Activated naive CD4-positive, alpha-beta T cell treated with anti-CD3 and anti-CD28 coated beads for 36 hours (primary cell): Measurements from ENCODE around the gene FDX1. TPM values are rescaled to one million over a fixed set of nuclear protein-coding genes. Genes with fewer than 3 reads are reported as not detected.

Source experiments
- CTCF ChIA-PET: fragments of 350-600 bp; sonication (Branson Sonifier 250); formaldehyde crosslinking; loops from one replicate; lab custom pipeline; 2021; ENCODE audit warnings: antibody characterized with exemption; lab: Charles Lee
- DNase-seq: peaks from one replicate; pipeline ENCODE4 v3.0.0-alpha.2; 2020
- H3K27ac Mint-ChIP-seq: one replicate; pipeline ENCODE4 v1.8.0; 2021; ENCODE audit warnings: mild to moderate bottlenecking, mixed read lengths
- H3K27me3 Mint-ChIP-seq: one replicate; pipeline ENCODE4 v1.8.0; 2021; ENCODE audit warnings: low read depth, mixed read lengths
- H3K36me3 Mint-ChIP-seq: one replicate; pipeline ENCODE4 v1.8.0; 2021; ENCODE audit warnings: low read depth, mixed read lengths
- H3K4me1 Mint-ChIP-seq: one replicate; pipeline ENCODE4 v1.8.0; 2021; ENCODE audit warnings: low read depth, mixed read lengths
- H3K4me3 Mint-ChIP-seq: one replicate; pipeline ENCODE4 v1.8.0; 2021; ENCODE audit warnings: mild to moderate bottlenecking, moderate library complexity, mixed read lengths
- H3K9me3 Mint-ChIP-seq: one replicate; pipeline ENCODE4 v1.8.0; 2021; ENCODE audit warnings: mixed read lengths
- intact Hi-C: fragments of 100-400 bp; cut with micrococcal nuclease; formaldehyde crosslinking; loops from one replicate; pipeline ENCODE4 v1.15.1; 2023
- total RNA-seq, 2 experiments: library from RNA; stranded (reverse); gene quantifications; one replicate each; pipeline ENCODE4 v1.2.3, GENCODE V29; 2021

FDX1 gene
- total RNA-seq, 2 experiments from 2014 or later, result 12.3 to 13.4 TPM

GRCh38 chr11:110433393-110434333, 3.9 kb downstream of the FDX1 start:
- intact Hi-C loops, result loop anchor here (1.0 to 5.0 kb wide), 5 partner anchors 57 to 944 kb away; partner anchors contain the start of gene POU2AF1
- peaks cover 11% of the 10 kb centered on the region for H3K36me3 Mint-ChIP-seq
- no peak overlapping the region for H3K4me3 Mint-ChIP-seq
- H3K27ac Mint-ChIP-seq, result no peak overlapping the region
- no peak for DNase-seq
- H3K27me3 Mint-ChIP-seq, result no peaks in the 10 kb centered on the region
- no peaks in the 10 kb centered on the region for H3K9me3 Mint-ChIP-seq
- CTCF ChIA-PET, result interaction anchor here (0.6 to 4.0 kb wide), 19 partner anchors 11 to 797 kb away, joined by 3 to 19 read pairs (median 4); no protein-coding TSS in a partner anchor
- peaks cover 55% of the 10 kb centered on the region for H3K4me1 Mint-ChIP-seq

- peak; percentile 45 for DNase-seq
- Mint-ChIP-seq H3K27me3 (no peaks in the 10 kb centered on the region), H3K9me3 (no peaks in the 10 kb centered on the region), H3K4me1 (peaks cover 57% of the 10 kb centered on the region), H3K27ac (no peak overlapping the region), H3K36me3 (peaks cover 24% of the 10 kb centered on the region), H3K4me3 (no peak overlapping the region)
- CTCF ChIA-PET, result interaction anchor here (0.6 to 4.0 kb wide), 12 partner anchors 10 to 795 kb away, joined by 3 to 15 read pairs (median 4); no protein-coding TSS in a partner anchor
- intact Hi-C loops, result loop anchor here (5.0 kb wide), 1 partner anchor 942 kb away; the partner anchor contains the start of gene POU2AF1
Observed at GRCh38 chr11:110434952-110435779, 5.4 kb downstream of the FDX1 start.

- intact Hi-C loops, result no loop called here
- Mint-ChIP-seq H3K4me3 (no peak overlapping the region), H3K27ac (no peak overlapping the region), H3K4me1 (peaks cover 59% of the 10 kb centered on the region), H3K9me3 (no peaks in the 10 kb centered on the region), H3K27me3 (no peaks in the 10 kb centered on the region), H3K36me3 (peaks cover 32% of the 10 kb centered on the region)
- CTCF ChIA-PET, result interaction anchor here (0.7 to 4.0 kb wide), 8 partner anchors 9 to 794 kb away, joined by 3 to 15 read pairs (median 6); no protein-coding TSS in a partner anchor
- no peak for DNase-seq
Observed at GRCh38 chr11:110435780-110436717, 6.3 kb downstream of the FDX1 start.

- no peak overlapping the region for H3K4me3 Mint-ChIP-seq
- peaks cover 43% of the 10 kb centered on the region for H3K4me1 Mint-ChIP-seq
- H3K27me3 Mint-ChIP-seq, result no peaks in the 10 kb centered on the region
- intact Hi-C loops, result no loop called here
- CTCF ChIA-PET, result no interaction called here
- H3K36me3 Mint-ChIP-seq, result peaks cover 47% of the 10 kb centered on the region
- no peak for DNase-seq
- no peaks in the 10 kb centered on the region for H3K9me3 Mint-ChIP-seq
- no peak overlapping the region for H3K27ac Mint-ChIP-seq
Observed at GRCh38 chr11:110438017-110438416, 8.3 kb downstream of the FDX1 start.

- CTCF ChIA-PET, result interaction anchor here (0.7 to 3.0 kb wide), 7 partner anchors 9 to 785 kb away, joined by 3 to 14 read pairs (median 3); no protein-coding TSS in a partner anchor
Observed at GRCh38 chr11:110445437-110445836, 15.7 kb downstream of the FDX1 start.

GRCh38 chr11:110446061-110446460, 16.3 kb downstream of the FDX1 start:
- Mint-ChIP-seq H3K27me3 (no peaks in the 10 kb centered on the region), H3K36me3 (peaks cover 26% of the 10 kb centered on the region), H3K4me3 (no peak overlapping the region), H3K4me1 (peaks cover 11% of the 10 kb centered on the region), H3K9me3 (no peaks in the 10 kb centered on the region), H3K27ac (no peak overlapping the region)
- intact Hi-C loops, result no loop called here
- CTCF ChIA-PET, result interaction anchor here (0.7 to 3.0 kb wide), 7 partner anchors 8 to 784 kb away, joined by 3 to 14 read pairs (median 3); no protein-coding TSS in a partner anchor
- no peak for DNase-seq

More at GRCh38 chr11:110445437-110445836, 15.7 kb downstream of the FDX1 start:
- no peak overlapping the region for H3K27ac Mint-ChIP-seq
- H3K36me3 Mint-ChIP-seq, result peaks cover 33% of the 10 kb centered on the region
- intact Hi-C loops, result no loop called here
- no peaks in the 10 kb centered on the region for H3K9me3 Mint-ChIP-seq
- H3K27me3 Mint-ChIP-seq, result no peaks in the 10 kb centered on the region
- H3K4me3 Mint-ChIP-seq, result no peak overlapping the region
- H3K4me1 Mint-ChIP-seq, result peaks cover 12% of the 10 kb centered on the region
- DNase-seq, result no peak

- peaks cover 8% of the 10 kb centered on the region for H3K4me1 Mint-ChIP-seq
- H3K36me3 Mint-ChIP-seq, result peaks cover 23% of the 10 kb centered on the region
- DNase-seq, result no peak
- intact Hi-C loops, result no loop called here
- CTCF ChIA-PET, result interaction anchor here (1.3 to 2.5 kb wide), 2 partner anchors 8 to 15 kb away, joined by 4 to 12 read pairs; no protein-coding TSS in a partner anchor
- H3K27me3 Mint-ChIP-seq, result no peaks in the 10 kb centered on the region
- no peaks in the 10 kb centered on the region for H3K9me3 Mint-ChIP-seq
- no peak overlapping the region for H3K27ac Mint-ChIP-seq
- H3K4me3 Mint-ChIP-seq, result no peak overlapping the region
Observed at GRCh38 chr11:110446594-110446993, 16.8 kb downstream of the FDX1 start.

GRCh38 chr11:110447343-110447742, 17.6 kb downstream of the FDX1 start:
- Mint-ChIP-seq H3K27ac (no peak overlapping the region), H3K4me1 (peaks cover 12% of the 10 kb centered on the region), H3K27me3 (no peaks in the 10 kb centered on the region), H3K36me3 (peaks cover 20% of the 10 kb centered on the region), H3K9me3 (no peaks in the 10 kb centered on the region), H3K4me3 (no peak overlapping the region)
- no peak for DNase-seq
- CTCF ChIA-PET, result interaction anchor here (0.8 to 2.5 kb wide), 4 partner anchors 11 to 447 kb away, joined by 3 to 12 read pairs (median 4); no protein-coding TSS in a partner anchor
- intact Hi-C loops, result no loop called here

- Mint-ChIP-seq H3K36me3 (peaks cover 15% of the 10 kb centered on the region), H3K27ac (no peak overlapping the region), H3K27me3 (no peaks in the 10 kb centered on the region), H3K9me3 (no peaks in the 10 kb centered on the region), H3K4me3 (no peak overlapping the region), H3K4me1 (peaks cover 20% of the 10 kb centered on the region)
- intact Hi-C loops, result loop anchor here (1.0 kb wide), 1 partner anchor 782 kb away; no protein-coding TSS in a partner anchor
- no peak for DNase-seq
- CTCF ChIA-PET, result interaction anchor here (0.8 to 2.5 kb wide), 6 partner anchors 10 to 447 kb away, joined by 3 to 12 read pairs (median 3); no protein-coding TSS in a partner anchor
Observed at GRCh38 chr11:110447897-110448745, 18.4 kb downstream of the FDX1 start.

GRCh38 chr11:110450246-110450645, 20.5 kb downstream of the FDX1 start:
- DNase-seq, result no peak
- Mint-ChIP-seq H3K27me3 (no peaks in the 10 kb centered on the region), H3K4me1 (peaks cover 28% of the 10 kb centered on the region), H3K27ac (no peak overlapping the region), H3K36me3 (peaks cover 9% of the 10 kb centered on the region), H3K9me3 (no peaks in the 10 kb centered on the region), H3K4me3 (no peak overlapping the region)
- intact Hi-C loops, result loop anchor here (5.0 kb wide), 1 partner anchor 262 kb away; the partner anchor contains the start of gene ARHGAP20
- CTCF ChIA-PET, result interaction anchor here (0.9 to 1.5 kb wide), 4 partner anchors 8 to 780 kb away, joined by 3 to 6 read pairs (median 3); no protein-coding TSS in a partner anchor
